Stimulated activated naive B cell treated with anti-CD40 and anti-IgM and Interleukin-4, amounts not matched to agents 10 μg/mL and 1 μg/mL and 100 μg/mL, for 72 hours (primary cell): Measurements from ENCODE around the gene SUPT3H.

Source experiments
- ATAC-seq, 2 donors: fragments of 150-1000 bp; cut with Tn5 transposase; replicated peaks; 2 replicates each; pipeline ENCODE4 v1.10.0; 2021; ENCODE audit warnings: moderate library complexity in 1 of 2
- DNase-seq: peaks from one replicate; pipeline ENCODE4 v3.0.0; 2021
- H3K27ac Mint-ChIP-seq: one replicate; pipeline ENCODE4 v1.8.0; 2022; ENCODE audit warnings: mild to moderate bottlenecking, mixed read lengths
- H3K27me3 Mint-ChIP-seq, 2 donors: one replicate each; pipeline ENCODE4 v1.8.0; 2022; ENCODE audit warnings: mixed read lengths in 2 of 2
- H3K36me3 Mint-ChIP-seq, 2 donors: one replicate each; pipeline ENCODE4 v1.8.0; 2022; ENCODE audit warnings: mixed read lengths in 2 of 2, mild to moderate bottlenecking in 1 of 2
- H3K4me1 Mint-ChIP-seq, 2 donors: one replicate each; pipeline ENCODE4 v1.8.0; 2022; ENCODE audit warnings: mixed read lengths in 2 of 2, mild to moderate bottlenecking in 1 of 2
- H3K4me3 Mint-ChIP-seq, 2 donors: one replicate each; pipeline ENCODE4 v1.8.0; 2022; ENCODE audit warnings: mild to moderate bottlenecking in 2 of 2, mixed read lengths in 2 of 2, moderate library complexity in 1 of 2
- H3K9me3 Mint-ChIP-seq, 2 donors: one replicate each; pipeline ENCODE4 v1.8.0; 2022; ENCODE audit warnings: mixed read lengths in 2 of 2, mild to moderate bottlenecking in 1 of 2

Gene SUPT3H

GRCh38 chr6:45226081-45226480 lies 151.7 kb downstream of the SUPT3H start:
- Mint-ChIP-seq H3K36me3 (peaks cover 5 to 8% of the 10 kb centered on the region in 2 donors), H3K27me3 (no peaks in the 10 kb centered on the region), H3K4me1 (peaks cover 0 to 2% of the 10 kb centered on the region in 2 donors), H3K27ac (no peak overlapping the region), H3K9me3 (peaks cover 3 to 4% of the 10 kb centered on the region in 2 donors), H3K4me3 (no peak overlapping the region)
- no peak for DNase-seq
- no peak for ATAC-seq

- H3K27ac Mint-ChIP-seq: no peak overlapping the region
- peaks cover 0 to 2% of the 10 kb centered on the region in 2 donors for H3K9me3 Mint-ChIP-seq
- peaks cover 0 to 2% of the 10 kb centered on the region in 2 donors for H3K4me1 Mint-ChIP-seq
- H3K36me3 Mint-ChIP-seq: peaks cover 6 to 14% of the 10 kb centered on the region in 2 donors
- no peak overlapping the region for H3K4me3 Mint-ChIP-seq
- no peak for ATAC-seq
- H3K27me3 Mint-ChIP-seq: no peaks in the 10 kb centered on the region
- DNase-seq: no peak
Measured at GRCh38 chr6:45222380-45222779, 155.4 kb downstream of the SUPT3H start.

- ATAC-seq: no peak
- Mint-ChIP-seq H3K36me3 (peaks cover 29% of the 10 kb centered on the region in 2 donors), H3K4me3 (no peak overlapping the region), H3K27me3 (no peaks in the 10 kb centered on the region), H3K27ac (no peak overlapping the region), H3K4me1 (peaks cover 4 to 5% of the 10 kb centered on the region in 2 donors), H3K9me3 (peaks cover 20 to 22% of the 10 kb centered on the region in 2 donors)
- no peak for DNase-seq
Measured at GRCh38 chr6:45215759-45216158, 162.0 kb downstream of the SUPT3H start.

GRCh38 chr6:45212976-45213375 lies 164.8 kb downstream of the SUPT3H start:
- H3K4me1 Mint-ChIP-seq: peaks cover 4 to 5% of the 10 kb centered on the region in 2 donors
- peaks cover 26 to 27% of the 10 kb centered on the region in 2 donors for H3K9me3 Mint-ChIP-seq
- peaks cover 34 to 39% of the 10 kb centered on the region in 2 donors for H3K36me3 Mint-ChIP-seq
- H3K4me3 Mint-ChIP-seq: no peak overlapping the region
- no peaks in the 10 kb centered on the region for H3K27me3 Mint-ChIP-seq
- no peak overlapping the region for H3K27ac Mint-ChIP-seq
- peak; percentile 79 to 83 for ATAC-seq
- DNase-seq: no peak

- ATAC-seq: no peak
- H3K4me1 Mint-ChIP-seq: peaks cover 4 to 5% of the 10 kb centered on the region in 2 donors
- H3K36me3 Mint-ChIP-seq: peaks cover 20 to 35% of the 10 kb centered on the region in 2 donors
- H3K27me3 Mint-ChIP-seq: no peaks in the 10 kb centered on the region
- DNase-seq: no peak
- no peak overlapping the region for H3K27ac Mint-ChIP-seq
- H3K9me3 Mint-ChIP-seq: peaks cover 13 to 14% of the 10 kb centered on the region in 2 donors
- no peak overlapping the region for H3K4me3 Mint-ChIP-seq
Measured at GRCh38 chr6:45209762-45210161, 168.0 kb downstream of the SUPT3H start.

GRCh38 chr6:45206793-45207492 lies 170.8 kb downstream of the SUPT3H start:
- peaks cover 14 to 26% of the 10 kb centered on the region in 2 donors for H3K36me3 Mint-ChIP-seq
- H3K27ac Mint-ChIP-seq: no peak overlapping the region
- no peaks in the 10 kb centered on the region for H3K4me1 Mint-ChIP-seq
- no peak overlapping the region for H3K4me3 Mint-ChIP-seq
- DNase-seq (no peak), ATAC-seq (no peak)
- H3K27me3 Mint-ChIP-seq: no peaks in the 10 kb centered on the region
- H3K9me3 Mint-ChIP-seq: peaks cover 9 to 11% of the 10 kb centered on the region in 2 donors

GRCh38 chr6:45201484-45201883 lies 176.2 kb downstream of the SUPT3H start:
- Mint-ChIP-seq H3K4me1 (no peaks in the 10 kb centered on the region), H3K36me3 (peaks cover 0 to 3% of the 10 kb centered on the region in 2 donors), H3K9me3 (peaks cover 0 to 2% of the 10 kb centered on the region in 2 donors)

GRCh38 chr6:45200510-45200909 lies 177.2 kb downstream of the SUPT3H start:
- Mint-ChIP-seq H3K4me3 (no peak overlapping the region), H3K36me3 (no peaks in the 10 kb centered on the region), H3K27ac (no peak overlapping the region), H3K9me3 (no peaks in the 10 kb centered on the region), H3K27me3 (no peaks in the 10 kb centered on the region), H3K4me1 (no peaks in the 10 kb centered on the region)
- DNase-seq: no peak
- no peak for ATAC-seq

More at GRCh38 chr6:45201484-45201883, 176.2 kb downstream of the SUPT3H start:
- no peak overlapping the region for H3K27ac Mint-ChIP-seq
- no peak overlapping the region for H3K4me3 Mint-ChIP-seq
- no peaks in the 10 kb centered on the region for H3K27me3 Mint-ChIP-seq
- ATAC-seq (no peak), DNase-seq (no peak)

- Mint-ChIP-seq H3K36me3 (no peaks in the 10 kb centered on the region), H3K4me3 (no peak overlapping the region), H3K4me1 (no peaks in the 10 kb centered on the region), H3K9me3 (no peaks in the 10 kb centered on the region), H3K27ac (no peak overlapping the region), H3K27me3 (no peaks in the 10 kb centered on the region)
- ATAC-seq (no peak), DNase-seq (no peak)
Measured at GRCh38 chr6:45199554-45199953, 178.2 kb downstream of the SUPT3H start.

- Mint-ChIP-seq H3K9me3 (no peaks in the 10 kb centered on the region), H3K4me1 (no peaks in the 10 kb centered on the region), H3K27me3 (no peaks in the 10 kb centered on the region), H3K27ac (no peak overlapping the region), H3K4me3 (no peak overlapping the region), H3K36me3 (no peaks in the 10 kb centered on the region)
- ATAC-seq: no peak
- DNase-seq: no peak
Measured at GRCh38 chr6:45196121-45196520, 181.6 kb downstream of the SUPT3H start.

- Mint-ChIP-seq H3K4me3 (no peak overlapping the region), H3K9me3 (no peaks in the 10 kb centered on the region), H3K27me3 (no peaks in the 10 kb centered on the region), H3K4me1 (no peaks in the 10 kb centered on the region), H3K27ac (no peak overlapping the region), H3K36me3 (no peaks in the 10 kb centered on the region)
- ATAC-seq (no peak), DNase-seq (no peak)
Measured at GRCh38 chr6:45195137-45195536, 182.6 kb downstream of the SUPT3H start.

GRCh38 chr6:45192556-45192955 lies 185.2 kb downstream of the SUPT3H start:
- DNase-seq (no peak), ATAC-seq (no peak)
- Mint-ChIP-seq H3K36me3 (no peaks in the 10 kb centered on the region), H3K4me3 (no peak overlapping the region), H3K4me1 (no peaks in the 10 kb centered on the region), H3K27ac (no peak overlapping the region), H3K9me3 (no peaks in the 10 kb centered on the region), H3K27me3 (no peaks in the 10 kb centered on the region)

GRCh38 chr6:45191414-45191813 lies 186.3 kb downstream of the SUPT3H start:
- ATAC-seq (no peak), DNase-seq (no peak)
- no peaks in the 10 kb centered on the region for H3K4me1 Mint-ChIP-seq
- no peak overlapping the region for H3K4me3 Mint-ChIP-seq
- H3K27me3 Mint-ChIP-seq: no peaks in the 10 kb centered on the region
- H3K9me3 Mint-ChIP-seq: no peaks in the 10 kb centered on the region
- no peaks in the 10 kb centered on the region for H3K36me3 Mint-ChIP-seq
- no peak overlapping the region for H3K27ac Mint-ChIP-seq

GRCh38 chr6:45187836-45188235 lies 189.9 kb downstream of the SUPT3H start:
- no peak overlapping the region for H3K27ac Mint-ChIP-seq
- ATAC-seq (peak in 1 of 2 donors; percentile 14), DNase-seq (no peak)
- peaks cover 0 to 2% of the 10 kb centered on the region in 2 donors for H3K9me3 Mint-ChIP-seq
- H3K4me1 Mint-ChIP-seq: peaks cover 10 to 24% of the 10 kb centered on the region in 2 donors
- no peaks in the 10 kb centered on the region for H3K36me3 Mint-ChIP-seq
- no peaks in the 10 kb centered on the region for H3K27me3 Mint-ChIP-seq
- no peak overlapping the region for H3K4me3 Mint-ChIP-seq

- H3K9me3 Mint-ChIP-seq: peaks cover 0 to 2% of the 10 kb centered on the region in 2 donors
- H3K36me3 Mint-ChIP-seq: no peaks in the 10 kb centered on the region
- no peak for ATAC-seq
- no peak overlapping the region for H3K4me3 Mint-ChIP-seq
- no peak overlapping the region for H3K27ac Mint-ChIP-seq
- H3K27me3 Mint-ChIP-seq: no peaks in the 10 kb centered on the region
- peaks cover 10 to 24% of the 10 kb centered on the region in 2 donors for H3K4me1 Mint-ChIP-seq
- no peak for DNase-seq
Measured at GRCh38 chr6:45185403-45186251, 192.1 kb downstream of the SUPT3H start.
